Chondrocyte (in vitro differentiated cells): ENCODE data around the gene SERPINB7. TPM values are rescaled to one million over a fixed set of nuclear protein-coding genes. Genes with fewer than 3 reads are reported as not detected.

Experiments used
- DNase-seq: peaks from one replicate; pipeline ENCODE4 v3.0.0; 2021; ENCODE audit warnings: mixed read lengths, low spot score
- H3K27ac Mint-ChIP-seq: one replicate; pipeline ENCODE4 v1.8.0; 2021; ENCODE audit warnings: mild to moderate bottlenecking, moderate library complexity, mixed read lengths; ENCODE audit not compliant: unreplicated experiment
- H3K27me3 Mint-ChIP-seq: 2 replicates; pipeline ENCODE4 v1.8.0; 2021; ENCODE audit warnings: low read depth, mixed read lengths
- H3K36me3 Mint-ChIP-seq: 2 replicates; pipeline ENCODE4 v1.8.0; 2021; ENCODE audit warnings: low read depth, mixed read lengths
- H3K4me1 Mint-ChIP-seq: 2 replicates; pipeline ENCODE4 v1.8.0; 2021; ENCODE audit warnings: low read depth, mild to moderate bottlenecking, mixed read lengths
- H3K4me3 Mint-ChIP-seq: one replicate; pipeline ENCODE4 v1.8.0; 2021; ENCODE audit warnings: mild to moderate bottlenecking, moderate library complexity, mixed read lengths; ENCODE audit not compliant: unreplicated experiment
- H3K9me3 Mint-ChIP-seq: 2 replicates; pipeline ENCODE4 v1.8.0; 2021; ENCODE audit warnings: low read depth, mixed read lengths
- CTCF ChIP-seq: fragments of 200-600 bp; sonication (generic); IDR thresholded peaks from 2 replicates; pipeline ENCODE4 v1.5.0; 2021; ENCODE audit warnings: antibody characterized with exemption, mild to moderate bottlenecking, moderate library complexity
- total RNA-seq: library from RNA; stranded (reverse); gene quantifications from 3 replicates; pipeline ENCODE4 v1.2.1, GENCODE V29; 2021

Gene SERPINB7
- total RNA-seq, 1 donor from 2014 or later: not detected

- Mint-ChIP-seq H3K27ac (no peak overlapping the region), H3K4me1 (peaks cover 14% of the 10 kb centered on the region), H3K4me3 (no peak overlapping the region), H3K27me3 (peaks cover 8% of the 10 kb centered on the region), H3K36me3 (no peaks in the 10 kb centered on the region), H3K9me3 (no peaks in the 10 kb centered on the region)
- DNase-seq: no peak
- TF ChIP-seq CTCF: no peak
Measured at GRCh38 chr18:63773551-63773950, 1.7 kb upstream of the SERPINB7 start.

GRCh38 chr18:63774511-63774910 lies 707 bp upstream of the SERPINB7 start:
- Mint-ChIP-seq H3K4me3 (no peak overlapping the region), H3K9me3 (no peaks in the 10 kb centered on the region), H3K27me3 (peaks cover 4% of the 10 kb centered on the region), H3K36me3 (no peaks in the 10 kb centered on the region), H3K4me1 (peaks cover 14% of the 10 kb centered on the region), H3K27ac (no peak overlapping the region)
- no peak for DNase-seq
- TF ChIP-seq CTCF: no peak

GRCh38 chr18:63779386-63779785 lies 4.2 kb downstream of the SERPINB7 start:
- H3K36me3 Mint-ChIP-seq: no peaks in the 10 kb centered on the region
- H3K4me3 Mint-ChIP-seq: no peak overlapping the region
- no peak for TF ChIP-seq CTCF
- peaks cover 11% of the 10 kb centered on the region for H3K4me1 Mint-ChIP-seq
- no peak for DNase-seq
- no peaks in the 10 kb centered on the region for H3K27me3 Mint-ChIP-seq
- no peaks in the 10 kb centered on the region for H3K9me3 Mint-ChIP-seq
- no peak overlapping the region for H3K27ac Mint-ChIP-seq

- Mint-ChIP-seq H3K36me3 (no peaks in the 10 kb centered on the region), H3K4me3 (no peak overlapping the region), H3K27me3 (no peaks in the 10 kb centered on the region), H3K4me1 (peaks cover 3% of the 10 kb centered on the region), H3K9me3 (no peaks in the 10 kb centered on the region), H3K27ac (no peak overlapping the region)
- DNase-seq: no peak
- TF ChIP-seq CTCF: no peak
Measured at GRCh38 chr18:63783394-63783793, 8.2 kb downstream of the SERPINB7 start.

- H3K27ac Mint-ChIP-seq: no peak overlapping the region
- H3K27me3 Mint-ChIP-seq: no peaks in the 10 kb centered on the region
- no peak overlapping the region for H3K4me3 Mint-ChIP-seq
- no peak for DNase-seq
- no peak for TF ChIP-seq CTCF
- no peaks in the 10 kb centered on the region for H3K9me3 Mint-ChIP-seq
- no peaks in the 10 kb centered on the region for H3K36me3 Mint-ChIP-seq
- H3K4me1 Mint-ChIP-seq: peaks cover 9% of the 10 kb centered on the region
Measured at GRCh38 chr18:63784787-63785452, 9.7 kb downstream of the SERPINB7 start.
